GM18508 (cell line): Measurements from ENCODE around the gene ARHGAP26.

Experiments
- ATAC-seq: cut with Tn5 transposase; IDR thresholded peaks from one replicate; pipeline ENCODE4 v1.9.1; 2021; ENCODE audit warnings: moderate number of reproducible peaks; ENCODE audit not compliant: insufficient read depth, unreplicated experiment

The ARHGAP26 gene

DNA sequence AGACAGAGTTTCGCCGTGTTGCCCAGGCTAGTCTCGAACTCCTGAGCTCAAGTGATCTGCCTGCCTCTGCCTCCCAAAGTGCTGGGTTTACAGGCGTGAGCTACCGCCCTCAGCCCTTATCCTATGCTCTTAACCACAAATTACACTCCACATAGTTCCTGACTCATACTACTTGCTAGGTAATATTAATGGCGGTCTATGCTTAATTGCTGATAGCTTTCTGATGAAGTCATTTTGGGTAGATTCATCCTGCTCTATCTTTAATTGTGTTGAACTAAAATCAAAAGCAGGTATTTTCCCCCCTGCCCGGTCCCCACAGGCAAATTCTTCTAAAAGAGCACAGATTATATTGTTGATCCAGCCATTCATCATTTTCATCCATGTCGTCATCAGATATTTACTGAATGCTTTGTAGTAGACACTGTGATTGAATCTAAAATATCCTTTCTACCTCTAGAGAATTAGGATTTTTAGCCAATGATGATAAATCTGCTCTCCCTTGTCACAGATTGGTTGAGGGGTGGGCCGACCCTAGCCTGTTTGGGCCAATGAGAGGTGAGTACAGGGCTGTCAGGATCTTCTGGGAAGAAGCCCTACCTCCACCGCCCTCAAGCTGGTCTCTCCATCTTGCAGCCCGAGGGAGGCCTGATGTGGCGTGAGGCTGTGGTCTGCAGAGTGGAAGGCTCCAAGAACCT lies 488.5 kb downstream of the ARHGAP26 start:
- ATAC-seq = no peak

DNA sequence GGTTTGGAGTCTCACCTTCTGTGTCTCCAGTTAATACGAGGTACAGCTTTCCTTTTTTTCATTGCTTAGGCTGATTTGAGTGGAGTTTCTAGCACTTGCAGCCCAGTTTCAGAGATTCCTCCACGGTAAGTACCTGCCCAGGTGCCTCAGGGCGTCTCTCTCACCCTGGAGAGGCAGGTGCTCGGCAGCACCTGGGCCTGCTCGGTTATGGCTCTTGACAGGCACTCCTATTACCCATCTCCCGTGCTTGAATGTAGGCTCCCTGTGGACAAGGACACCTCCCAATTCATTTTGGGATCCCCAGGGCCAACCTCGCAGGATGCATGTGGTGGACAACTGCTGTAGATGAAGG lies 489.1 kb downstream of the ARHGAP26 start:
- no peak for ATAC-seq

DNA sequence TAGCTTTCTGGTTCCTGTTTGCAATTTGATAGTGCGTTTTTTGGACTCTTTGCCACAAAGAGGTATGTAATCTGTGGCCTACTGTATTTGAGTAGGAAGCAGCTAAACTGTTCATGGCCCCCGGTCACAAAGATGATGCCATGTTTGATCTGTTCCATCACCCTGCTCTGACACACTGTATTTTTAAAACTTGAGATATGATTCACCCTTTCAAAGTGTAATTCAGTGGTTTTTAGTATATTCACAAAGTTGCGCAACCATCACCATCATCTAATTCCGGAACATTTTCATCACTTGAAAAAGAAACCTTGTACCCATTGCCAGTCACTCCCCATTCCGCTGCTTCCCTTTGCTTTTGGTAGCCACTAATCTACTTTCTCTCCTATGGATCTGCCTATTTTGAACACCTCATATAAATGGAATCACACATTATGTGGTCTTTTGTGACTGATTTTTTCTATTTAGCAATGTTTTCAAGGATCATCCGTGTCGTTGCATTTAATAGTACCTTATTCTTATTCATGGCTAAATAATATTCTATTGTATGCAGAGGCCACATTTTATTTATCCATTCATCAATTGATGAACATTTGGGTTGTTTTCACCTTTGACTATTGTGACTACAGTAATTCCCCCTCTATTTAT lies 491.7 kb downstream of the ARHGAP26 start:
- no peak for ATAC-seq

DNA sequence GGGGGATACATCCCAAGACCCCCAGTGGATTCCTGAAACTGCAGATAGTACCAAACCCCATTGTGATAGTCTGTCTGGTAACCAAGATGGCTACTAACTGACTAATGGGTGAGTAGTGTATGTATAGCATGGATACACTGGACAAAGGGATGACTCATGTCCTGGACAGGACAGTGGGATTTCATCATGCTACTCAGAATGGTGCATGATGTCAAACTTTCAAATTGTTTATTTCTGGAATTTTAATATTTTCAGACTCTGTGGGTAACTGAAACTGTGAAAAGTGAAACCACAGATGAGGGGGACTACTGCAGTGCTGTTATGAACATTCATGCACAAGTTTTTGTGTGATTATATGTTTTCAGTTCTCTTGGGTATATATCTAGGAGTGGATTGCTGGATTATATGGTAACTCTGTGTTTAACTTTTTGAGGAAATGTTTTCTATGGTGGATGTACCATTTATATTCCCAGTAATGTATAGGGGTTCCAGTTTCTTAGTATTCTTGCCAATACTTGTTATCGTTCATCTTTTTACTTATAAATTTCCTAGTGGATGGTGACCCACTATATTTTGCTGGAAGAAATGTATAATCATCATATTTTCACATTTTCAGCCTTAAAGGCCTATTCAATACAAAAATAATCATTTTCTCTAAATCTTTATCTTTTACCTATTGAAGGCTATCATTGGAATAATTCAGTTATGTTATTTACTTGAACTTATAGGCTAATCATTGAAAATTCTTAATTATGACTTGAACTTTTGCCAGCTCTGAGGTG lies 492.4 kb downstream of the ARHGAP26 start:
- ATAC-seq = no peak

DNA sequence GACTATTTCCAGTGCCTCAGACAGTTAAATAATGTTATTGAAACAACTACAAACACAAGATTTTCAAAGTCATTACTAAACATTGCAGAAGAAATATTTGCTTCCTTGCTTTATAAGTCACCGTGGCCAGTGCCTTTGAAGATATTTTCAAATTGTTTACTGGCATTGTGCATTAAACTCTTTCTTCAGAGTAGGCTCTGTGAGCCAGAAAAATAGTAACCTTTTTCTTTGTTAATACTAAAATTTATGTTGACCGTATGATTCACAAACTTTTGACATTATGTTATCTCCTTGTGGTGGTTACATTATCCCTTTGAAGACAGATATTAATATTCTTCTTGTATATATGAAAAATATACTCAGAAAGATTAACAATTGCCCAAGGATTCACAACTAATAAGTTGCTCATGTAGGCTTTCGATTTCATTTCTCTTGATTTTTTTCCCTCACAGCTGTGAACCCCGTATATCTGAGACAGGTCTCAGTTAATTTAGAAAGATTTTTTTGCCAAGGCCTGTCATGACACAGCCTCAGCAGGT lies 493.2 kb downstream of the ARHGAP26 start:
- no peak for ATAC-seq

DNA sequence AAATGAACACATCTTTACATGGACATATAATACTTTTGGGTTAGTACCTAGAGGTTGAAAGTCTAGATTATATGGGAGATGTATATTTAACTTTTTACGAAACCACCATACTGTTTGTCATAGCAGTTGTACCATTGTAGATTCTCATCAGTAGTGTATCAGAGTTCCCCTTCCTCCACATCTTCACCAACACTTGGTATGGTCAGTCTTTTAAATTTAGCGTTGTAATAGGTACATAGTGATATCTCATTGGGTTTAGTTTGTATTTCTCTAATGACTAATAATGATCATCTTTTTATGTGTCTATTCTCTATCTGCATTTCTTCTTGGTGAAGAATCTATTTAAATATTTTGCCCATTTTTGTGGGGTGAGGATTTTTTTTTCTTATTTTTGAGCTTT lies 495.8 kb downstream of the ARHGAP26 start:
- ATAC-seq = no peak

DNA sequence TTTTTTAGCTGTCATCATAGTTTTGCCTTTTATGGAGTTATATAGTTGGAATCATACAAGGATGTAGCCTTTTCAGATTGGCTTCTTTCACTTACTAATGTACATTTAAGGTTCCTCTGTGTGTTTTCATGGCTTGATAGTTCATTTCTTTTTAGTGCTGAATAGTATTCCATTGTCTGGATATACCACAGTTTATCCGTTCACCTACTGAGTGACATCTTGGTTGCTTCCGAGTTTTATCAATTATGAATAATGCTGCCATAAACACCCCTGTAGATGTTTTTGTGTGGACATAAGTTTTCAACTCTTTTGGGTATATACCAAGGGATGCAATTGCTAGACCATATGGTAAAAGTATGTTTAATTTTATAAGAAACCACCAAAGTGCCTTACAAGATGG lies 497.0 kb downstream of the ARHGAP26 start:
- no peak for ATAC-seq

DNA sequence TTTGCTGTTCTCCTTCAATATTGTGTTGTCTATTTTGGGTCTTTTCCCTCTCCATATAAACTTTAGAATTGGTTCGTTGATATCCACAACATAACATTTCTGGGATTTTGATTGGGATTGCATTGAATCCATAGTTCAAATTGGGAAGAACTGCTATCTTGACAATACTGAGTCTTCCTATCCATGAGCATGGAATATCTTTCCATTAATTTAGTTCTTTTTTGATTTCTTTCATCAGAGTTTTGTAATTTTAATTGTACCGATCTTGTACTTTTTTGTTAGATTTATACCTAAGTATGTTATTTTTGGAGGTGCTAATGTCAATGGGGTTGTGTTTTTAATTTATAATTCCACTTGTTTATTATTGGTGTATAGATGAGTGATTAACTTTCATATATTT lies 498.2 kb downstream of the ARHGAP26 start:
- no peak for ATAC-seq

DNA sequence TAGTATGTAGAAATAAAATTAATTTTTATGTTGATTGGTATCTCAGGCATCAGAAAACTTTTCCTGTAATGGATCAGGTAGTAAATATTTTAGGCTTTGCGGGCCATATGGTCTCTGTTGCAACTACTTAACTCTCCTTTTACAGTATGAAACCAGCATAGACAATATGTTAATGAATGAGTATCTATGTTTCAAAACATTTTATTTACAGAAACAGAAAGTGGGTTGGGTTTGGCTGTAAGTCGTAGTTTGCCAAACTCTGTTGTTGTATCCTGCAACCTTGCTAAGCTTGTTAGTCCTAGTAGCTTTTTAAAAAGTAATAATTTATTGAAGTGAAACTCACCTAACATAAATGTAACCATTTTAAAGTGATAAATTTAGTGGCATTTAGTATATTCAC lies 501.3 kb downstream of the ARHGAP26 start:
- ATAC-seq = no peak

DNA sequence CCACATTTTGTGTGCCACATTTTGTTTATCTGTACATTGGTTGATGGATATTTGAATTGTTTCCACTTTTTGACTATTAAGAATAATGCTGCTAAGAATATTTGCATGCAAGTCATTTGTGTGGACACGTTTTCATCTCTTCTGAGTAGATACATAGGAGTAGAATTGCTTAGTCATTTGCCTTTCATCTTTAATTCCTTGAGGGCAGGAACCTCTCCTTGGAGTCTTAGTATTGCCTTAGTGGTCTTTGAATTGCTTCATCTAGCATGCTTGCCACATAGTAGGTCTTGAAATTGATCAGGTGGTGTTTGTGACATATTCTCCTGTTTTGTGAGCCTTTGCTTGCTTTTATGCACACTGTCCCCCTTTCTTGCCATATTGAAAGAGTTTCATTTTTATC lies 504.8 kb downstream of the ARHGAP26 start:
- no peak for ATAC-seq

DNA sequence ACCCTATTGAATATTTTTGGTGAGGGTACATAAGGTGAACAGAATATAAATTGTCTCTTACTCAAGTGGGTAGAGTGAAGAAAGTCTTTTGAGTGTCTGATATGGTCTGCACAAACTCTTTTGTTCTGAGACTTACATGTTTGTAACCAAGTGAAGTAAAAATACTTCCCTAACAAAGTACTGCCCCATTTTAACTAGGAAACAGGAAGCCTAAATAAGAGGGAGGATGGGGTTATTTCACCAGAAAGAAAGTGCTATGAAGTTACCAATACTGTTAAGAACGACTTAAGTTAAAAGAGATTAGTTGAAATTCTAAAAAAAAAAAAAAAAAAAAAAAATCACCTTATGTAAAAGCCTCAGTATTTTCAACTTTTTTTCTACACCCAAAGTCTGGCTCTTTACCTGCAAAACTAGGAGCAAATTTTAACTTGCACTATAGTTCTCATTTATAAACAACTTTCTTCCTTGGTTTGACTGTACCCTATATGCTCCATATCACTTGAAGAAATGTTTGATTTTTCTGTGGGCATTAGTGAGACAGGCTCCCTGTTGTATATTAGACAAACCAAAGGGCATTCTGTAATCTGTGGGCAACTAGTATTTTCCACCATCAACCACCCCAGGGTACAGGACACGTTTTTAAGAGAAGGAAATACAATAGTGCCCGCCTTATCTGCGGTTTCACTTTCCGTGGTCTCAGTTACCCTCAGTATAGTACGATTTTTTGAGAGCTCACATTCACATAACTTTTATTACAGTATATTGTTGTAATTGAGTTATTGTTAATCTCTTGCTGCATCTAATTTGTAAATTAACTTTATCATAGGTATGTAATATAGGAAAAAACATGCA lies 505.6 kb downstream of the ARHGAP26 start:
- ATAC-seq = no peak

DNA sequence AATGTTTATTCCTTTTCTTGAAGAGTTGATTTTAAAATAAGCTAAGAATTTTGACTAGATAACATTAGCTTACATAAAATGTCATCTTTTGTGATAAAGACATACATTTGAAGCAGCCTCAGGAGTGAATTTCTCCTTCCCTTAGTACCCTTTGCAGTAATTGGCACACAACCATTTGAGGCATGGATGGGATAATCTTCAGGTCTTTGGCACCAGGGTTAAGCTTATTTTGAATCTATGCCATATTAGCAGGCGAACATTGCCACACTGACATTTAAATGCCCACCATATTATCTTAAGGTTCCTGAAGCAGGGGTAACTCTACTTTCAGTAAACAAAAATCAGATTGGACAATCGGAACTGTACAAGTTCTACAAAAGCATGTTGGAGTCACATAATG lies 507.4 kb downstream of the ARHGAP26 start:
- no peak for ATAC-seq
